Thyroid gland (tissue), 4 donors: ENCODE data around the gene KCNK4.

ENCODE experiments used
- CTCF ChIP-seq, 6 experiments: fragments of 200-600 bp in 3 of 6; fragments of 450-650 bp in 3 of 6; sonication (generic) in 3 of 6; IDR thresholded peaks; one replicate each; pipeline ENCODE4 v1.5.1; 2016 to 2019; ENCODE audit warnings: antibody characterized with exemption in 6 of 6, mild to moderate bottlenecking in 2 of 6, inconsistent platforms in 1 of 6, moderate library complexity in 1 of 6
- POLR2A ChIP-seq, 2 donors: fragments of 450-650 bp; IDR thresholded peaks; one replicate each; pipeline ENCODE4 v1.6.1; 2017; ENCODE audit warnings: antibody characterized with exemption in 2 of 2, mild to moderate bottlenecking in 2 of 2, moderate library complexity in 1 of 2

- no peak for TF ChIP-seq CTCF (IDR thresholded peaks at IDR 0.05)
- no peak for TF ChIP-seq POLR2A (IDR thresholded peaks at IDR 0.05)
Observed at GRCh38 chr11:64296236-64296635, 5.1 kb downstream of the KCNK4 start.
